ENCODE data around the gene ITSN2.

ITSN2 gene

DNA sequence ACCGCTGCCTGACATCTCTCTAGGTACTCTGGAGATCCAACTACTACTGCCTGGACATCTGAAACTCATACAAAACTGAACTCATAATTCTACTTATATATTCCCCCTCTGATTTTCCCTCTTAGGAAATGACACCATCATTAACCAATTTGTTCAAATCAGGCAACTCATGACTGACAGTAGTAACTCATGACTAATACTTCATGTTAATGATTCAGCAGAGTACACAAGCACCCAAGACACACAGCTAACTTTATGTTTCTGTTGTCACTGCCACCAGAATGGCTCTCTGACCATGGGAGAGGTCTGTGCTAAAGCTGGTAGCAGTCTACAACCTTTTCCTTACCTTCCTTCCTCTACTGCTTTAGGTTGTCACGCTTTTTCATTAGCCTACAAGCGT, 91.1 kb downstream of the ITSN2 start:
- DNase-seq (ENCODE audit: low read depth), result no peak

DNA sequence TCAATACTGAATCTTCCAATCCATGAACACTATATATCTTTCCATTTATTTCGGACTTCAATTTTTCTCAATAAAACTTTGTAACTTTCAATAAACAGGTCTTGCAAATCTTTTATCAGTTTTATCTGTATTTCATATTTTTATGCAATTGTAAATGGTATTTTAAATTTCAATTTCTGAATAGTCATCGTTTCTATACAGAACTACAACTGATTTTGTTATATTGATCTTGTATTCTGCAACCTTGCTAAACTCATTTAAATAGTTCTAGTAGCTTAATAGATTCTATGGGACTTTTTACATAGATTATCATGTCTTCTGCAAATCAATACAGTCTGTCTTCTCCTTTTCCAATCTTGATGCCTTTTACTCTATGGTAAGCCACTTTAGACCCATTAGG, 95.1 kb downstream of the ITSN2 start:
- DNase-seq (ENCODE audit: low read depth), result no peak

DNA sequence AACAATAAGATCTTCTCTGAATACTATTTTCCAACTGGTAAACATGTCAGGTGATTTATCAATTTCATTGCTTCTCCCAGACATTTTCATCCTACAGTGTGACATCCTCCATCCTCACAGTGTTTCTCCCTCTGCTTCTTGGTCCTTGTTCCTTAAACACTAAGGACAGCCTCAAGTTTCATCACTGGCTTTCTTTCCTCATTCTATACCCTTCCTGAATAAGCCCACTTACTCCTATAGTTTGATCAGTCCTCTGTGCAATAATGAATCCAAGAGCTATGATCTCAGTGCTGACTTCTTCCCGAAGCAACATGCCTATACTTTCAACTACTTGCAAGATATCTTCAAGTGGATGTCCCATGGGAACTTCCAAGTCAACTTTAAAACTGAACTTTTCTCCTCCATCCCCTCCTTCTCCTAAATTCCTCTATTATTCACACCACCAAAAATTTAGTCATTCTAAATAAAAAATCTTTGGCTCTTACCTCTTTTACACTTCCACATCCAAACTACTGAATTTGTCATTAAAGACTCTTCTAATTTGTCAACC, 97.8 kb downstream of the ITSN2 start:
- DNase-seq (ENCODE audit: low read depth), result no peak

DNA sequence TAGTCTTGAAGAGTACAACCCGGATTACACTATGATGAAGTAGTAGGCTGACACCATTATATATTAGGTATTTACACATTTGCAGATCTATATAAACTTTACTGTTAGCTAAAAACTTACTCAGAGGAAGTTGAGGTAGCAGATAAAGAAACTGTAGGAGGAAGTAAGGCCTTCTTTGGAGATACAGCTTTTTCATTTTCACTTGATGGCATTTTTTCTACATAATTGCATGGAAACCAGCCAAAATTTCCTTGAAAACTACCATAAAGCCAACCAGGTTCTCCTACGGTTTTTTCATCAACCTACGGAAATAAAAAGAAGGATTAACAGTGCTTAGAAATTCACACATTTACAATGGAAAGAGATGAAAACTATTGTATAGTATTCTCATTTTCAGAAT, 98.9 kb downstream of the ITSN2 start:
- DNase-seq (ENCODE audit: low read depth), result no peak

DNA sequence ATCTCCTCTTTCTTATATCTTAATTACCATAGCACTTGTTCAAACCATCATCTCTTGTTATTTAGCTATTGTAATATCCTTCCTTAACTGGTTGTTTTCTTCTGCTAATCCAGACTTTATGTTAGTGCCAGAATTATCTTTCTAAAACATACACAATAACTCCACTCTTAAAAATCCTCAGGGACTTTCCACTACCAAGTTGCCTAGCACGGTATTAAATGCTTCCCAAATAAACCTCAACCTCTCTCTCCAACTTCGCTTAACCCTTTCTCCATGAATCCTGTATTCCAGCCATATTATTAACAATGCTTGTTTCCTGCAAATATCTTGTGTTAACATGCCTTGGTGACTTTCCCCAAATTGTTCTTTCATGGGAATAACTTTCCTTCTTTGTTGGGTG, 101.0 kb downstream of the ITSN2 start:
- no peak for DNase-seq (ENCODE audit: low read depth)

DNA sequence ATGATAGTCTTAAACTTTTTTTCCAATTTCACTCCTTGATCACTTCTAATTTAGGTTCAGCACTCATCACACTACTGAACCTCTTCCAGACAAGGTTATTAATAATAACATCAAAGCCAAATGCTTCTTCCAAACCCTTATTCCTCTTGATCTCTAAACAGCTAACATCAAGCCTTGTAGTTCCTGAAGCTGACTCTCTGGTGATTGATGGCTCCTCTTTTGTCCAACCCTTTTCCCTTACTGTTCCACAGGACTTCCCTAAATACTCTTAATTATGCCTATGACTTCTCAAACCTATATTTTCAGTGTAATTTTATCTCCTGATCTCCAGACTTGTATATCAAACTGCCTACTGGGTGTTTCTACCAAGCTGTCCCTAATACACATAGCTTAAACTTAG, 101.6 kb downstream of the ITSN2 start:
- DNase-seq (ENCODE audit: low read depth), result no peak

DNA sequence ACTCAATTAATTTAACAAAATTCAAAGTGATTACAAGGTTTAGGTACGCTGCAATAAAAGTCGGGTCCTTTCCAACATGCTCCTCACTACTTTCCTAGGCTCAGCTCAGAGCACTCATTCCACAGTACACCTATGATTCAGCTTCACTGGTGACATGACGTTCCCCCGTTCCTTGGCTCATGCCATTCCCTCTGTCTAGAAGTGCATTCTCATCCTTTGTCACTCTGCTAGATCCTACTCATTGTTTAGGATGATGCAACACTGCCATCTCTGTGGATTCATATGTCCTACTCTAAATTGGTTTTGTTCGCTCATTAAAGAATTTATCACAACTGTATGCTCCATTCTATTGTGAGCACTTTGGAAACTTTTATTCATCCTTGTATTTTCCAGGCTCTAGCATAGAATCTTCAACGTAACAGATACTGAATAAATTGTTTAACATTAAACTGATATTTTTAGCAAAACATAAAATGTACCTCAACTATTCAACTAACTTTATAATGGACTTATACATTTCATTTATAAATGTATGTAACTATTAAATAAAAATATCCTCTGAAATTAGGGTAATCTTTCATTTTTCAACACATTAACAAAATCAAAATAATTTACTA, 106.9 kb downstream of the ITSN2 start:
- DNase-seq (ENCODE audit: low read depth), result no peak

DNA sequence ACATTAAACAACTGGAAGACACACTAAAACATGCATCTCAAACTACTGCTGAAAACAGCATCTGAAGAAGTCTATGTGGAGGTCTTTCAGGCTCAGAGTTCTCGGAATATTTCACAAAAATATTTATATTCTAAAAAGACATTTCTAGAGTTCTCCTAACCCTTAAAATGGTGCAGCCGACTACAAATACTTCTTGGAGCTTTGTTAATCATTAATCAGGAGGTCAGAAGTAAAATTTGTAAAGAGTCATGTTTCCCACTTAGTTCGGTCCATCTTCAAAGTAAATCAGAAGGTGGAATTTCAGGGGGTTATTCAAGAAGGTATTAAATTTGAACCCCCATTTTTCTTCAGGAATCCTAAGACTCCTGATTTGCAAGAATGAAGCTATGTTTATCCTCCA, 112.7 kb downstream of the ITSN2 start:
- no peak for DNase-seq (ENCODE audit: low read depth)

DNA sequence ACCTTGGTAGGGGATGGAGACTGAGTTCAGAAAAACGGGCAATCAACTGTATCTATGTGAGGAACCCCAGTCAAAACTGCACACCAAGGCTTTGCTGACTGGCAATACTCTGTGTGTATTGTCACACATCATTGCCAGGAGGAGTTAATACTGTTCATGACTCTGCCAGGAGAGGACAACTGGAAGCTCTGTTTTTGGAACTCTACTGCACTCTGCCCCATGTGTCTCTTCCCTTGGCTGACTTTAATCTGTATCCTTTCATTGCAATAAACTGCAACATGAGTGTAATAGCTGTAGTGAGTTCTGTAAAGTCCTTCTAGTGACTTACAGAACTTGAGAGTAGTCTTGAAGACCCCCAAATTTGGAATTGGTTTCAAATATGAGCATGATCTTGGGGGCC, 113.2 kb downstream of the ITSN2 start:
- DNase-seq (ENCODE audit: low read depth), result no peak

DNA sequence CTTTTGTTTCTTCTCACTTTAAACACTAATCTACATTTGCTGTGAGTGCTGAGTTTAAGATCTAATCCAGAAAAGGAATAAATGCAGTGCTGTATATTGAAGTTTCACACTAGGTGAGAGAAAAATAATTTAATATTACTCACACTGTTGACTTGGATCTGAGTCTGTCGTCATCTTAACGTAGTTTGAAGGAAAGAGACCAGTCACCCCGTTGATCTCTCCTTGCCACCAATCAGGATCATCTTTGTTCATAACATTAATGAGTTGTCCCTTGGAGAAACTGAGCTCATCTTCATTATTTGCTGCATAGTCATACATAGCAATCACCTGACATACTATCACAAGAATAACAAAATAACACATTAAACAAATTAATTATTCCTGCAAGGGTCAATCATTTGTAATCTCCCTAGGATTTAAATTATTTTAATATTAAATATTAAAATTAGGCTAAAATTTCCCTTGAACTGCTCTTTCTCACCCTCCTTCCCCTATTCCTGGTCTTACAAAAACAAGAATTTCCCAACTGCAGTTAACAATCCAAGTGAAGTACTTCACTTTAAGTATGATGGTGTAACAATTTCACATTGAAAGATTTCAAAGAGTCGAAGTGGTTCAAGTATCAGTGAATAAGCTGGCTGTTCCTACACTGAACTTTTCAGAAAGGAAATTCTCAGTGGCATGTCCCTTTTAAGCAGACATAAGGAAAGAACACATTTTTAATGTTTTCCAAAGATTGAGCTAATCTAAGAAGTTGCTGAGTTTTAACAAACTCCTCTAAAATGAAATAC, 114.2 kb downstream of the ITSN2 start:
- DNase-seq (ENCODE audit: low read depth), result no peak

DNA sequence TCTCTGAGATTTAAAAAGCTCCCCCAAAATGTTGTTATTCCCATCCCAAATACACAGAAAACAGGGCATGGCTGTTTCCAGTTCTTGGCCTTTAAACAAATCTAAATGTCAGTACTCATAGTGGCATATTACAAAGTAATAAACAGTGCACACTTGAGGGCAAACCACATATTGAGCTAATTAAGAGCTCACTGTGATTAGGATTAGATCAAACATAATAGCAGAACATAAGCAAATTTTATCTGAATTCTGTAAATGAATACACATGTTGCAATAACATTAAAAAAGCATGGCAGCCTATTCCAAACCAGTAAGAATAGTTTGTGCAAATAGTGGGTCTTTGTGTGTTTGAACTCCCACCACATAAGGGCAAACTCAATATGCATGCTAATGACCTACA, 118.8 kb downstream of the ITSN2 start:
- DNase-seq (ENCODE audit: low read depth), result no peak

DNA sequence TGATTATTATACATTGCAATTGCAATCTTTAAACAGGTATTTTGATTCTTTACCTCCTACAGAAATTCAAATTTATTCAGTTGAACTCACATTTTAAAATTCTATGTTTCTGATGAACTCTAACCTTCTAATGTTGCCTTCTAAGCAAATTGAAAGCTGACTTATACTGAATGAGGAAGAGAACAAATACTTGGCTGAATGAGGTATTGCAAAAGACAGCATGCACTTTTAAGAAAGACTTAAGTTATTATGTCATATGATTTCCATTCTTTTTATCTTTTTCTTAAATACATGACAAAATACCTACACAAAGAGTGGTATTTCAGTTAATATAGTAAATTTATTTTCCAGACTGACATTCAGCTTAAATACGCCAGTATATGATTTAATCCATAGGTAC, 120.8 kb downstream of the ITSN2 start:
- DNase-seq (ENCODE audit: low read depth), result no peak

DNA sequence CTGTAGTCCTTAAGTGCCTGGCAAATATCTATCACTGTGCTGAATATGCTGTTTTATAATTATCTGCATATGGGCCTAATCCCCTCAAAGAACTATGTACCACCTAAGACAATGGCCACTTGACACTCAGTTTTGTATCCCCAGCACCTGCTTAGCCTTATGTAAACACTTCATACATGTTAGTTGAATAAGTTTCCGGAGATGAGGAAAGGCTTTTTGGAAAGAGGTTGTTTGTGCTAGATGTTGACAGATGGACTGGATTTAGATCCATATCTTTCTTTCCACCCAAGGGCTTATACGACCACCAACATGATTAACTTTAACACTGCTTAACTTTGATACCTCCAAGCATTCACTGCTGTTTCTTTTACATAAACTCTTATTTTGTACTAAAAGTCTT, 122.2 kb downstream of the ITSN2 start:
- no peak for DNase-seq (ENCODE audit: low read depth)

DNA sequence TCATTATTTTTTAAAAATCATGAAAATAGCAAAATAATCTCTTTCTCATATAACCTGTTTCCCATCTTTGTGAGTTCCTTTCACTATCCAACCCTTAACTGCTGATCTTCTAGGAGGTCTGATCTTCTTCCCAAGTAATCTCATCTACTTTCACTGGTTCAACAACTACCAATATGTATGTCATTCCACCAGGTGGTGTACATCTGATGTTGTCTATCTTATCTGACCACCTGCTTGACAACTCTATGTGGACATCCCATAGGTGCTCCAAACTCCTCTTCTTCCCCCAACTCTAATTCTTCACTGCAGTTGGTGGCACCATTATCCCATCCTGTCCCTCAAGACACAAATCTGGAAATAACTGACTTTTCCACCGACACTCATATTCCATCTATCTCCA, 123.0 kb downstream of the ITSN2 start:
- no peak for DNase-seq (ENCODE audit: low read depth)

DNA sequence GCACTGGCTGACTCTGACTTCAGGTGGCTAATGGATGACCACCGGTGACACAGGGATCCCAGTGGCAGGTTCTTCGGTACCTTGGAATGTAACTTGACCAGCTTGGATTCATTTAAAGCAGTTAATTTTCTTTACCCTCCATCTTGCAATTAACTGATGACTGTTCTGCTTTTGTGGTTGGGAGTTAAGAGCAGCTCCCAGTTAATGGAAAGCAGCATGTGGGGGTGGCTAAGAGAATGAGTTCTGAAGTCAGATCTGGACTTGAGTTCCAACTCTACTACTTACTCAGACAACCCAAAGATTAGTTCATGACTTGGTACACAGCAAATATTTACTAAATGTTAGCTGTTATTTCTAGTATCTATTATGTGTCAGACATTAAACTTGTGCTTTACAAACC, 127.0 kb downstream of the ITSN2 start:
- DNase-seq (ENCODE audit: low read depth), result no peak

DNA sequence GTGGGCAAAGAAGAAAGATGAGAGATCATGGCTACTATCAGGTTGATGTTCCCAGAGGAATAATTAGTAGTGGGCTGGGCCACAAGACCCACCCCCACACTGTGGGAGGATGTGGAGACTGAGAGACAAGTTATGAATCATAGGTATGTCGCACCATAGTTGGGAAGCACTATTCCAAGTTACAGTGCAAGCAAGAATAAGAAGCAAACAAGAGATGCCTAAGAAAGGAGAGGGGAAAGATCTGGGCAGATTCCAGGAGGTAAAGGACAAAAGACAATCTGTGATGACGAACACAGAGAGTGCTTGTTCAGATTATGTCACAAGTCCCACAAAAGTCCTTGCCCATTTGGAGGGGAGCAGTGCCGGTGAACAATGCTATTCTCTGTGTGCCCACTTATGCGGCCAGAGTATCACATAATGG, 128.9 kb downstream of the ITSN2 start:
- DNase-seq (ENCODE audit: low read depth), result no peak

DNA sequence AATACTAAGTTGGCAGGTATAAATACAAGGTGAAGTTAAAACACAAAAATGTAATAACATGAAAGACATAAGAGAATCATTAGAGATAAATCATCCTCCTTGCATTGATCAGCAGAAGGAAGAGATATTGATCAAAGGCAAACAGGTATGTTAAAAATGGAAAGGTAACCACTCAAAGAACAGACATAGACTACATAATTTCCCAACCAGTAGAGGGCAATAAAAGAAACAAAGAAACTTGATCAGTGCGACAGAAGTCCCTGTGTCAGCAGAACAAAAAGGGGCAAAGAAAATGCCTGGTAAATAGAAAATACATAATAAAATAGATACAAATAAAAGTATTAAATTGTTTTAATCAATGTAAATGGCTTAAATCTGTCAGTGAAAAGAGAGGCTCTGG, 131.9 kb downstream of the ITSN2 start:
- DNase-seq (ENCODE audit: low read depth), result no peak

DNA sequence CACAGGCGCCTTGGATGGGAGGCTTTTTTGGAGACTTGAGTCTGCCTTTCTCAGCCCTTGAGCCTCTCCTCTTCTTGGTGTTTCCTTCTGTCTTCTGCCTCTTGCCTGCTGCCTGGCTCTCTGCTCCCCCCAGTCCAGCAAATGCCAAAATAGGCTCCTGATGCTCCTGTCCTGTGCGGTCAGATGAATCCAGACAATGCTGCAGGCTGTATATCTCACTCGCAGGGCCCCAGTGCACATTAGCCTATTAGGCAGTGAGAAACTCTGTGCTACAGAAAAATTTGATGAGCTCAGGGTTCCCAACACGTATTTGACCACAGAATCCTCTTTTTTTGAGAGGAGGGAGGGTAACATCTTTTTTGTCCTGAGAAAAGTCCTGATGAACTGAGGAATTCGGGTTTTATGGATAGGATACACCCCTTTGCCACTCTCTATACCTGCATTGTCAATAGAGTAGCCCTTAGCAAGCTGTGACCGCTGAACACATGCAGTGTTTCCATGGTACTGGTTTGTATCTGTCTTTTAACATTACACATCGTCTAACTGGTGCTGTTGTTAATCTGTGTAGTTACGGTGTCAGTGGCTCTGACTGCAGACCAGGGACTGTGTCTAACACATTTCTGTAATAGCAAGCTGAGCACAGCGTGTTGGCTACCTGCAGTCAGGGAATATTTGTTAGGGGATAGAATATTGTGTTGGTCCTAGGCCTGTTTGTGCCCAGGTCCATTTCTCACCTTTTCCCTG, 134.7 kb downstream of the ITSN2 start:
- no peak for DNase-seq (ENCODE audit: low read depth)

DNA sequence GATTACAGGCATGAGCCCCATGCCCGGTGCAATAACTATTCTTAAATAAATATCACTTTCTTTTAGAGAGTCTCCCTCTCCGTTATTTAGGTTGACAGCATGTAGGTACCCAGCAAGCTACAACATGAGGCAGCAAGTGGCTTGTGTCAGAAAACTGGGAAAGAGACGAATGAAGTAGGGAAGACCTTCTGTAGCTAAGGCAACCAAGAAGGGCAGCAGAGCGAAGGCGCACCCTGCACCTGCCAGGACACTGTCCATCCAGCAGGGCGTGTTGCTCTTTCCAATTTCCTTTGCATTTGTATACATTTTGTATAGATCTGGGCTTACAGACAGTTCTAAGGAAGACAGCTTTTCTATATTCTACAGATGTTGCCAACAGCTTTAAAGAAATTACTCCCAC, 137.4 kb downstream of the ITSN2 start:
- no peak for DNase-seq (ENCODE audit: low read depth)

DNA sequence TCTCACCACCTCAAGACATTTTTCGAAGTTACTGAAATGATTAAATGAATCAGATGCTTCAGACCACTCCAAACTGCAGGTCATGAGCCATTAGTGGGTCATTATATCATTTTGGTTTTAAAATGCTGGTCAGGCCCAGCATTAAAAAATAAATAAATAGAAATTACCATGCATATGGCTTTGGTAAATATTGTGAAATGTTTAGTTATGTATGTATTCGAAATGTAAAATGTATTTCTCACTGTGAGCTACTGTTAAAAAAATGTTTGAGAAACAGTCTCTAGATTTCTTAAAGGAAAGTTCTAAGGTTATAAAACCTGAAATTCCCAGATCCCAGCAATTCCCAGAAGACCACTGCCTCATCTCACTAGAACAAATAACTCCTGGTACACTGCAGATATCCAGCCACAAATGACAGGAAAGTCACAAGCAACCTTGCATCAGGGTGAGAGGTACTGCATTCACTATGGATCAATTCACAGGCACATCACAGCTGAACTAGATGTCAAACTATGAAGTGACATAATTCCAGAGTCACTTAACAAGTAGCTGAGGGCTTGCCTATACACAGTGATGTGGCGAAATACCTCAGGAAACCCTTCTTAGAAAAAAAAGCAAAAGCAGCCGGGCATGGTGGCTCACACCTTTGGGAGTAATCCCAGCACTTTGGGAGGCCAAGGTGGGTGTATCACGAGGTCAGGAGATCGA, 138.8 kb downstream of the ITSN2 start:
- no peak for DNase-seq (ENCODE audit: low read depth)

DNA sequence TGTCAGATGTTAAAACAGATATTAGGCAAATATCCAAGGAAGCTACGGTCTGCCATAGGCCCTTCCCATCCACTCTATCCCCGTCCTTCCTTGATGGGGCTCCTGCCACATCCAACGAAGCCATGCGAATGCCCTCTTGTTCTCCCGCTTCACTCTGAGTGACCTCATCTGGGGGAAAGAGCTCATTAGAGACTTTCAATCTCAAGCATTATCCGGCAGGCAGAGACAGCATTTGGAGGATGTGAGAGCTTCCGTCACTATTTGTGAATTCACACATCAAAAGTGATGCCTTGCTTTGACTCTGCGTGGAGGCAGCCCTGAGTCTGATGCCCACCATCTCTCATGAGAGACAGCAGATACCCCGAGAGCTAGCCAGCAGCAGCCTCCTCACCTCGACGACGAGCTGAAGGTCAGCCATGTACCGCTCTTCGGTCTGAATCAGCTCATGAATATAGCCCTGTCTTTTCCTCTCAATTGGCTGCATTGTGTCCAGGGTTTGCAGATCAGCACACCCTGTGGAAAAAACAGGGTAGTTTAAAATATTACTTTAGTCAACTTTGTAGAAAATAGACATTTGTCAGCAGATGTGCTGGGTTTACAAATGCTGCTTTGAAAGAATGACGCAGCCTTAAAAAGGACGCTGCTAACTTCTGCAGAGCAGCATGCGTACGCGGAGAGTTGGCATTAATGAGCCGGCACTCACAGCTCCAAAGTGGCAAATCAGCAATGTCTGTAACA, 139.6 kb downstream of the ITSN2 start:
- no peak for DNase-seq (ENCODE audit: low read depth)

DNA sequence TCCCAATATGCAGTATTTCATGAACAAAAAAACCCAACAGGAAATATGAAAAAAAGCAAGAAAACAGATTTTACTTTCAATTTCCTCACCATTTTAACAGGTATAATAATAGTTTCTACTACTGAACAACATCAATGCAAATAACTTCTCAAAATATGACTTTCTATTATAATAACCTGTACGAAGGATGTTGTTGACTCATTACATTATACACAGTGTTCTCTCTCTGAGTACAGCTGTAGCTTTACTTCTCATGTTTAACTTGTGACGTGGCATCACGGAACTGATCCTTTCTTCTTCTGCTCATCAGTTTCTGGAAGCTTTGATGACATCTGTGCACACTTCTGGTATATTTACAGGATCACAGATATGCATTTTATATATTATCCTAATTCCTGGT, 145.5 kb downstream of the ITSN2 start:
- no peak for DNase-seq (ENCODE audit: low read depth)

All from activated T-cell treated with anti-CD3 and anti-CD28 coated beads for 48 hours (primary cell).